Measurements from ENCODE around the gene NTM. TPM values are rescaled to one million over a fixed set of nuclear protein-coding genes. Genes with fewer than 3 reads are reported as not detected.

NTM gene
- total RNA-seq, 1 experiment from 2014 or later = 9.9 TPM

- Histone ChIP-seq H4K5ac (ENCODE audit: insufficient read length, low read depth, low read length) (no peak overlapping the region), H2BK12ac (ENCODE audit: insufficient read length, low read depth, low read length) (no peak overlapping the region), H4K8ac (replicated peaks; ENCODE audit: insufficient read length, low read depth, low read length) (no peak overlapping the region), H2AFZ (ENCODE audit: low read length) (no peak overlapping the region), H3K23ac (ENCODE audit: insufficient read length, low read depth, low read length) (no peak overlapping the region), H4K20me1 (ENCODE audit: control insufficient read depth, insufficient read depth, insufficient read length) (no peaks in the 10 kb centered on the region), H3K14ac (ENCODE audit: insufficient read depth, low read length) (no peak overlapping the region; the same call in 1 of the 2 replicates), H3K4me2 (ENCODE audit: insufficient read depth, insufficient read length, low read length) (peak overlapping the region; percentile 13), H2BK15ac (ENCODE audit: low read depth, low read length) (no peak overlapping the region), H4K91ac (ENCODE audit: insufficient read length, low read depth, low read length) (no peak overlapping the region), H3K9ac (ENCODE audit: extremely low read depth, insufficient read length, low read length) (no peak overlapping the region), H2BK5ac (ENCODE audit: insufficient read length, low read length) (no peak overlapping the region), H3K18ac (ENCODE audit: insufficient read length, low read depth, low read length) (peak overlapping the region; percentile 60), H3K27ac (ENCODE audit: insufficient read length, low read depth, low read length) (peak overlapping the region; percentile 66), H3K27me3 (ENCODE audit: insufficient read depth, low read length) (no peaks in the 10 kb centered on the region), H3K9me3 (ENCODE audit: control insufficient read depth, low read depth, low read length) (no peaks in the 10 kb centered on the region), H3K79me2 (ENCODE audit: insufficient read depth, low read length) (no peaks in the 10 kb centered on the region), H3K4ac (ENCODE audit: low read depth, low read length) (no peak overlapping the region; the same call in 1 of the 2 replicates), H2AK5ac (ENCODE audit: insufficient read length, low read length) (no peak overlapping the region), H3K79me1 (ENCODE audit: insufficient read depth, low read depth, low read length, poor library complexity, severe bottlenecking) (no peaks in the 10 kb centered on the region), H3K23me2 (ENCODE audit: insufficient read length, low read depth, low read length, poor library complexity, severe bottlenecking) (no peaks in the 10 kb centered on the region), H3K56ac (ENCODE audit: insufficient read length, low read depth, low read length) (no peak overlapping the region), H3T11ph (ENCODE audit: low read length) (no peak overlapping the region), H3K4me1 (ENCODE audit: insufficient read depth, low read length) (peaks cover 10% of the 10 kb centered on the region; the same call in 1 of the 2 replicates), H2BK120ac (ENCODE audit: low read depth, low read length, poor library complexity, severe bottlenecking) (no peak overlapping the region), H2BK20ac (ENCODE audit: low read depth, low read length, poor library complexity, severe bottlenecking) (no peak overlapping the region)
- Mint-ChIP-seq H3K27ac (no peak overlapping the region), H3K9me3 (no peaks in the 10 kb centered on the region), H3K27me3 (ENCODE audit: low read depth) (peaks cover 2% of the 10 kb centered on the region; the same call in 1 of the 2 replicates), H3K4me3 (no peak overlapping the region), H3K36me3 (ENCODE audit: insufficient read depth in 1 of 3, low read depth in 3 of 3) (no peaks in the 10 kb centered on the region; a peak in 1 of 7 replicates), H3K4me1 (peaks cover 16 to 25% of the 10 kb centered on the region in 2 experiments)
- DNase-seq = no peak
- TF ChIP-seq CTCF (conservative IDR thresholded peaks at IDR 0.05) = peak; percentile 42
- WGBS (ENCODE audit: extremely low coverage, insufficient read length, low lambda C conversion rate) = no CpG with 5 or more reads among the region's 4 CpGs
Observed at GRCh38 chr11:131889760-131890581, 519.6 kb downstream of the NTM start.
